ENCODE results near the gene ATE1.

DNA sequence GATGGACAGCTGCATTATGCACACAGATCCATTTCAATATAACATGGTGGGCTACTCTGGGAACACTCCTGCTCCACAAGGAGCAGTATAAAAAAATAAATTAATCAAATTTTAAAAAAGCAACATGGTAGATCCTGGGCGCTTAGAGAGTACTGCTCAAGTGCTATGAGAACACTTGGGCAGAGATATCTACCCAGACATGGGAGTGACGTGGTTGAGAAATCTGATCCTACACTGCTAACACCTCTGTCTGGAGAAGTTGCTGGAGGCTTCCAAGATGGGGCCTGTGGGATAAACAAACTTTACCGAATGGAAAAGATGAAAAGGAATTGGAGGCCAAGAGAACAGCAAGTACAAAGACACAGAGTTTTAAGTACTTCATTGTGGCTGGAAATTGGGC lies 38.2 kb upstream of the ATE1 start:
- TF ChIP-seq, protein P1, sequence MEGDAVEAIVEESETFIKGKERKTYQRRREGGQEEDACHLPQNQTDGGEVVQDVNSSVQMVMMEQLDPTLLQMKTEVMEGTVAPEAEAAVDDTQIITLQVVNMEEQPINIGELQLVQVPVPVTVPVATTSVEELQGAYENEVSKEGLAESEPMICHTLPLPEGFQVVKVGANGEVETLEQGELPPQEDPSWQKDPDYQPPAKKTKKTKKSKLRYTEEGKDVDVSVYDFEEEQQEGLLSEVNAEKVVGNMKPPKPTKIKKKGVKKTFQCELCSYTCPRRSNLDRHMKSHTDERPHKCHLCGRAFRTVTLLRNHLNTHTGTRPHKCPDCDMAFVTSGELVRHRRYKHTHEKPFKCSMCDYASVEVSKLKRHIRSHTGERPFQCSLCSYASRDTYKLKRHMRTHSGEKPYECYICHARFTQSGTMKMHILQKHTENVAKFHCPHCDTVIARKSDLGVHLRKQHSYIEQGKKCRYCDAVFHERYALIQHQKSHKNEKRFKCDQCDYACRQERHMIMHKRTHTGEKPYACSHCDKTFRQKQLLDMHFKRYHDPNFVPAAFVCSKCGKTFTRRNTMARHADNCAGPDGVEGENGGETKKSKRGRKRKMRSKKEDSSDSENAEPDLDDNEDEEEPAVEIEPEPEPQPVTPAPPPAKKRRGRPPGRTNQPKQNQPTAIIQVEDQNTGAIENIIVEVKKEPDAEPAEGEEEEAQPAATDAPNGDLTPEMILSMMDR (IDR thresholded peaks at IDR 0.05; ENCODE audit: poor library complexity), result no peak
- TF ChIP-seq EZH2 (IDR thresholded peaks at IDR 0.05; ENCODE audit: borderline replicate concordance) (no peak), EZH2phosphoT487 (IDR thresholded peaks at IDR 0.05; ENCODE audit: low read depth, severe bottlenecking, unreplicated experiment) (no peak)

Measured in hepatocyte (in vitro differentiated cells).